GM19025 (cell line): ENCODE data around the gene COL4A1.

Source experiments
- ATAC-seq: cut with Tn5 transposase; IDR thresholded peaks from one replicate; pipeline ENCODE4 v1.9.1; 2021; ENCODE audit warnings: mild to moderate bottlenecking, low read depth, moderate library complexity; ENCODE audit not compliant: unreplicated experiment

Gene COL4A1

GRCh38 chr13:110210604-110210985 lies 96.4 kb downstream of the COL4A1 start:
- no peak for ATAC-seq

- no peak for ATAC-seq
Measured at GRCh38 chr13:110209950-110210603, 96.9 kb downstream of the COL4A1 start.

- ATAC-seq = no peak
Measured at GRCh38 chr13:110208116-110208515, 98.8 kb downstream of the COL4A1 start.

- no peak for ATAC-seq
Measured at GRCh38 chr13:110206996-110207395, 100.0 kb downstream of the COL4A1 start.

- ATAC-seq = no peak
Measured at GRCh38 chr13:110206185-110206584, 100.8 kb downstream of the COL4A1 start.

- ATAC-seq = no peak
Measured at GRCh38 chr13:110201114-110201513, 105.8 kb downstream of the COL4A1 start.

- no peak for ATAC-seq
Measured at GRCh38 chr13:110200276-110200870, 106.6 kb downstream of the COL4A1 start.

- no peak for ATAC-seq
Measured at GRCh38 chr13:110199046-110199831, 107.7 kb downstream of the COL4A1 start.

GRCh38 chr13:110197471-110197870 lies 109.5 kb downstream of the COL4A1 start:
- no peak for ATAC-seq

- ATAC-seq = no peak
Measured at GRCh38 chr13:110197026-110197425, 109.9 kb downstream of the COL4A1 start.

- ATAC-seq = no peak
Measured at GRCh38 chr13:110195547-110196485, 111.1 kb downstream of the COL4A1 start.

GRCh38 chr13:110194451-110194850 lies 112.5 kb downstream of the COL4A1 start:
- ATAC-seq = no peak

GRCh38 chr13:110193491-110193890 lies 113.5 kb downstream of the COL4A1 start:
- ATAC-seq = no peak

- ATAC-seq = no peak
Measured at GRCh38 chr13:110192472-110192871, 114.5 kb downstream of the COL4A1 start.

GRCh38 chr13:110187641-110188161 lies 119.3 kb downstream of the COL4A1 start:
- no peak for ATAC-seq

GRCh38 chr13:110186231-110186855 lies 120.6 kb downstream of the COL4A1 start:
- no peak for ATAC-seq

- no peak for ATAC-seq
Measured at GRCh38 chr13:110185696-110186095, 121.3 kb downstream of the COL4A1 start.

GRCh38 chr13:110183910-110184309 lies 123.0 kb downstream of the COL4A1 start:
- ATAC-seq = no peak

GRCh38 chr13:110182461-110182860 lies 124.5 kb downstream of the COL4A1 start:
- ATAC-seq = no peak

GRCh38 chr13:110182003-110182402 lies 125.0 kb downstream of the COL4A1 start:
- no peak for ATAC-seq
